SK-N-SH (cell line): ENCODE measurements around the gene BSN. TPM values are rescaled to one million over a fixed set of nuclear protein-coding genes. Genes with fewer than 3 reads are reported as not detected.

Experiments
- CTCF ChIA-PET: fragments of 300-600, 350-600 bp; formaldehyde crosslinking; extraction: SDS; loops from one replicate; lab custom pipeline; 2021; lab: Yijun Ruan, JAX
- POLR2A ChIA-PET: fragments of 350-600 bp; sonication (Branson Sonifier 250); formaldehyde crosslinking; extraction: SDS; loops from one replicate; lab custom pipeline; 2020; ENCODE audit warnings: antibody characterized with exemption, inconsistent platforms; lab: Yijun Ruan, JAX
- DNase-seq: peaks from one replicate; pipeline ENCODE4 v3.0.0; 2012
- H2AFZ ChIP-seq: fragments of 200-600 bp; sonication (generic); 2 replicates; pipeline ENCODE4 v1.8.1; 2016; ENCODE audit warnings: antibody characterized with exemption, mild to moderate bottlenecking, low read depth
- H3F3A ChIP-seq: fragments of 200-600 bp; sonication (generic); replicated peaks from 2 replicates; pipeline ENCODE3; 2016; ENCODE audit warnings: antibody characterized with exemption, mild to moderate bottlenecking; ENCODE audit not compliant: insufficient read depth
- H3K27ac ChIP-seq, 2 experiments: fragments of 200-500 bp in 1 of 2; fragments of 200-600 bp in 1 of 2; sonication (Bioruptor generic) in 1 of 2; sonication (generic), shearing (Covaris generic) in 1 of 2; 2 replicates each; pipeline versions ENCODE4 v1.5.1 to v1.6.1; 2014 to 2016; ENCODE audit warnings: low read depth in 2 of 2, inconsistent platforms in 1 of 2, low read length in 1 of 2, mild to moderate bottlenecking in 1 of 2, mixed read lengths in 1 of 2
- H3K27me3 ChIP-seq: fragments of 200-600 bp; sonication (generic), shearing (Covaris generic); 2 replicates; pipeline ENCODE4 v1.6.1; 2016; ENCODE audit warnings: mixed run types; ENCODE audit not compliant: insufficient read depth
- H3K36me3 ChIP-seq, 2 experiments: fragments of 200-500 bp in 1 of 2; fragments of 200-600 bp in 1 of 2; sonication (Bioruptor generic) in 1 of 2; sonication (generic) in 1 of 2; replicated peaks in 1 of 2; 2 replicates each; pipeline versions ENCODE3 to v1.5.1; 2014 to 2016; ENCODE audit warnings: low read length in 1 of 2, mild to moderate bottlenecking in 1 of 2; ENCODE audit not compliant: insufficient read depth in 2 of 2, control insufficient read depth in 1 of 2
- H3K4me1 ChIP-seq, 2 experiments: fragments of 200-500 bp in 1 of 2; fragments of 200-600 bp in 1 of 2; sonication (Bioruptor generic) in 1 of 2; sonication (generic), shearing (Covaris generic) in 1 of 2; 2 replicates each; pipeline versions ENCODE4 v1.5.1 to v1.6.1; 2014 to 2016; ENCODE audit warnings: low read depth in 1 of 2, low read length in 1 of 2, mixed run types in 1 of 2; ENCODE audit not compliant: insufficient read depth in 2 of 2, control insufficient read depth in 1 of 2
- H3K4me2 ChIP-seq: fragments of 200-600 bp; sonication (generic), shearing (Covaris generic); 2 replicates; pipeline ENCODE4 v1.6.1; 2017; ENCODE audit warnings: mixed run types
- H3K4me3 ChIP-seq, 2 experiments: fragments of 200-500 bp in 1 of 2; fragments of 200-600 bp in 1 of 2; sonication (Bioruptor generic) in 1 of 2; sonication (generic), shearing (Covaris generic) in 1 of 2; 2 replicates each; pipeline versions ENCODE4 v1.5.1 to v1.8.1; 2014 to 2016; ENCODE audit warnings: low read depth in 2 of 2, inconsistent platforms in 1 of 2, low read length in 1 of 2, mild to moderate bottlenecking in 1 of 2, mixed read lengths in 1 of 2, moderate library complexity in 1 of 2
- H3K79me2 ChIP-seq: fragments of 200-600 bp; sonication (generic); 2 replicates; pipeline ENCODE4 v1.8.1; 2017; ENCODE audit warnings: mild to moderate bottlenecking; ENCODE audit not compliant: insufficient read depth
- H3K9ac ChIP-seq: fragments of 200-600 bp; sonication (generic); 2 replicates; pipeline ENCODE4 v1.6.1; 2017; ENCODE audit warnings: mixed run types
- H3K9me2 ChIP-seq: fragments of 200-600 bp; sonication (generic); 2 replicates; pipeline ENCODE4 v1.6.1; 2017; ENCODE audit warnings: mixed run types
- H3K9me3 ChIP-seq: fragments of 200-600 bp; sonication (generic); 2 replicates; pipeline ENCODE4 v1.6.1; 2017; ENCODE audit warnings: mixed run types, mild to moderate bottlenecking, moderate library complexity
- H4K20me1 ChIP-seq: fragments of 200-600 bp; sonication (generic); 2 replicates; pipeline ENCODE4 v1.6.1; 2017; ENCODE audit warnings: mild to moderate bottlenecking, mixed run types; ENCODE audit not compliant: insufficient read depth
- ELF1 ChIP-seq: IDR thresholded peaks from 2 replicates; pipeline ENCODE4 v1.4.0; 2012
- EP300 ChIP-seq, 2 experiments: IDR thresholded peaks; 2 replicates each; pipeline versions ENCODE4 v1.4.0 to v1.6.1; 2012; ENCODE audit warnings: borderline replicate concordance in 1 of 2, low read depth in 1 of 2, low read length in 1 of 2
- EZH2phosphoT487 ChIP-seq: fragments of 200-600 bp; sonication (generic); IDR thresholded peaks from 2 replicates; pipeline ENCODE4 v1.6.1; 2017; ENCODE audit warnings: low read depth, mixed run types, mild to moderate bottlenecking, antibody characterized with exemption, moderate library complexity, borderline replicate concordance
- FOSL2 ChIP-seq: IDR thresholded peaks from 2 replicates; pipeline ENCODE4 v1.4.0; 2012; ENCODE audit warnings: low read depth, mild to moderate bottlenecking, moderate library complexity, borderline replicate concordance
- FOXJ3 ChIP-seq: sonication (generic); formaldehyde crosslinking; IDR thresholded peaks from 2 replicates; pipeline ENCODE4 v1.5.1; 2020; ENCODE audit warnings: mild to moderate bottlenecking, missing genetic modification reagents
- FOXM1 ChIP-seq: IDR thresholded peaks from 2 replicates; pipeline ENCODE4 v1.4.0; 2012; ENCODE audit warnings: low read depth, mild to moderate bottlenecking
- GATA2 ChIP-seq: sonication (generic); formaldehyde crosslinking; IDR thresholded peaks from 2 replicates; pipeline ENCODE4 v1.5.0; 2020; ENCODE audit warnings: mild to moderate bottlenecking, missing genetic modification reagents
- MEF2A ChIP-seq: IDR thresholded peaks from 2 replicates; pipeline ENCODE4 v1.4.0; 2012; ENCODE audit warnings: low read depth, borderline replicate concordance
- NRF1 ChIP-seq: IDR thresholded peaks from 2 replicates; pipeline ENCODE4 v1.6.1; 2012; ENCODE audit warnings: low read depth, mild to moderate bottlenecking, low read length
- RAD21 ChIP-seq: IDR thresholded peaks from 2 replicates; pipeline ENCODE4 v1.6.1; 2012; ENCODE audit warnings: mild to moderate bottlenecking, low read length
- RFX5 ChIP-seq: IDR thresholded peaks from 2 replicates; pipeline ENCODE4 v1.6.1; 2012; ENCODE audit warnings: mild to moderate bottlenecking, improper control_type of control experiment, low read length
- RXRA ChIP-seq: IDR thresholded peaks from 2 replicates; pipeline ENCODE4 v1.4.0; 2012; ENCODE audit warnings: low read depth, mild to moderate bottlenecking, borderline replicate concordance
- SIN3A ChIP-seq: IDR thresholded peaks from 2 replicates; pipeline ENCODE4 v1.6.1; 2012; ENCODE audit warnings: low read depth, mild to moderate bottlenecking, low read length, moderate library complexity, borderline replicate concordance
- TAF1 ChIP-seq: IDR thresholded peaks from 2 replicates; pipeline ENCODE4 v1.6.1; 2012; ENCODE audit warnings: low read depth, mild to moderate bottlenecking, low read length, moderate library complexity, borderline replicate concordance
- YY1 ChIP-seq: IDR thresholded peaks from 2 replicates; pipeline ENCODE4 v1.4.0; 2012; ENCODE audit warnings: low read depth, mild to moderate bottlenecking
- WGBS: methylation state at CpG from one replicate; pipeline ENCODE4 v1.1.6; 2017; ENCODE audit warnings: low lambda C conversion rate; 5-methylcytosine and 5-hydroxymethylcytosine counted together
- polyA plus RNA-seq, 3 experiments: library from polyadenylated mRNA; depleted of rRNA; stranded (reverse); fragments of >200 nt; gene quantifications; 2 replicates each; pipeline ENCODE4 v1.2.3, GENCODE V29; 2012
- TF ChIP-seq, protein P1 (sequence below): IDR thresholded peaks from 2 replicates; pipeline ENCODE4 v1.6.1; 2012; ENCODE audit warnings: mild to moderate bottlenecking, low read depth, low read length, moderate library complexity
- TF ChIP-seq, protein P2 (sequence below): IDR thresholded peaks from 2 replicates; pipeline ENCODE4 v1.4.0; 2012; ENCODE audit warnings: low read depth, borderline replicate concordance
- TF ChIP-seq, protein P3 (sequence below): fragments of 150-350 bp; IDR thresholded peaks from 2 replicates; pipeline ENCODE4 v1.6.1; 2017; ENCODE audit warnings: antibody characterized with exemption, low read length, low read depth, borderline replicate concordance

Gene BSN
- polyA plus RNA-seq, 1 of the 3 experiments (the other 2 are of a cell fraction) = 0.07 TPM

GRCh38 chr3:49530701-49531100 is 23.6 kb upstream of the BSN start:
- TF ChIP-seq RFX5 = no peak
- no peak for TF ChIP-seq GATA2 (CRISPR knock-in tag)
- no peak for TF ChIP-seq EZH2phosphoT487
- TF ChIP-seq, protein P1, sequence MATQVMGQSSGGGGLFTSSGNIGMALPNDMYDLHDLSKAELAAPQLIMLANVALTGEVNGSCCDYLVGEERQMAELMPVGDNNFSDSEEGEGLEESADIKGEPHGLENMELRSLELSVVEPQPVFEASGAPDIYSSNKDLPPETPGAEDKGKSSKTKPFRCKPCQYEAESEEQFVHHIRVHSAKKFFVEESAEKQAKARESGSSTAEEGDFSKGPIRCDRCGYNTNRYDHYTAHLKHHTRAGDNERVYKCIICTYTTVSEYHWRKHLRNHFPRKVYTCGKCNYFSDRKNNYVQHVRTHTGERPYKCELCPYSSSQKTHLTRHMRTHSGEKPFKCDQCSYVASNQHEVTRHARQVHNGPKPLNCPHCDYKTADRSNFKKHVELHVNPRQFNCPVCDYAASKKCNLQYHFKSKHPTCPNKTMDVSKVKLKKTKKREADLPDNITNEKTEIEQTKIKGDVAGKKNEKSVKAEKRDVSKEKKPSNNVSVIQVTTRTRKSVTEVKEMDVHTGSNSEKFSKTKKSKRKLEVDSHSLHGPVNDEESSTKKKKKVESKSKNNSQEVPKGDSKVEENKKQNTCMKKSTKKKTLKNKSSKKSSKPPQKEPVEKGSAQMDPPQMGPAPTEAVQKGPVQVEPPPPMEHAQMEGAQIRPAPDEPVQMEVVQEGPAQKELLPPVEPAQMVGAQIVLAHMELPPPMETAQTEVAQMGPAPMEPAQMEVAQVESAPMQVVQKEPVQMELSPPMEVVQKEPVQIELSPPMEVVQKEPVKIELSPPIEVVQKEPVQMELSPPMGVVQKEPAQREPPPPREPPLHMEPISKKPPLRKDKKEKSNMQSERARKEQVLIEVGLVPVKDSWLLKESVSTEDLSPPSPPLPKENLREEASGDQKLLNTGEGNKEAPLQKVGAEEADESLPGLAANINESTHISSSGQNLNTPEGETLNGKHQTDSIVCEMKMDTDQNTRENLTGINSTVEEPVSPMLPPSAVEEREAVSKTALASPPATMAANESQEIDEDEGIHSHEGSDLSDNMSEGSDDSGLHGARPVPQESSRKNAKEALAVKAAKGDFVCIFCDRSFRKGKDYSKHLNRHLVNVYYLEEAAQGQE = no peak
- TF ChIP-seq MEF2A = no peak
- TF ChIP-seq NRF1 = no peak
- TF ChIP-seq FOXM1 = no peak
- TF ChIP-seq FOSL2 = no peak
- no peak for TF ChIP-seq SIN3A
- TF ChIP-seq, protein P2, sequence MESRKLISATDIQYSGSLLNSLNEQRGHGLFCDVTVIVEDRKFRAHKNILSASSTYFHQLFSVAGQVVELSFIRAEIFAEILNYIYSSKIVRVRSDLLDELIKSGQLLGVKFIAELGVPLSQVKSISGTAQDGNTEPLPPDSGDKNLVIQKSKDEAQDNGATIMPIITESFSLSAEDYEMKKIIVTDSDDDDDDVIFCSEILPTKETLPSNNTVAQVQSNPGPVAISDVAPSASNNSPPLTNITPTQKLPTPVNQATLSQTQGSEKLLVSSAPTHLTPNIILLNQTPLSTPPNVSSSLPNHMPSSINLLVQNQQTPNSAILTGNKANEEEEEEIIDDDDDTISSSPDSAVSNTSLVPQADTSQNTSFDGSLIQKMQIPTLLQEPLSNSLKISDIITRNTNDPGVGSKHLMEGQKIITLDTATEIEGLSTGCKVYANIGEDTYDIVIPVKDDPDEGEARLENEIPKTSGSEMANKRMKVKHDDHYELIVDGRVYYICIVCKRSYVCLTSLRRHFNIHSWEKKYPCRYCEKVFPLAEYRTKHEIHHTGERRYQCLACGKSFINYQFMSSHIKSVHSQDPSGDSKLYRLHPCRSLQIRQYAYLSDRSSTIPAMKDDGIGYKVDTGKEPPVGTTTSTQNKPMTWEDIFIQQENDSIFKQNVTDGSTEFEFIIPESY = no peak
- no peak for TF ChIP-seq YY1
- no peak for TF ChIP-seq TAF1
- TF ChIP-seq, protein P3, sequence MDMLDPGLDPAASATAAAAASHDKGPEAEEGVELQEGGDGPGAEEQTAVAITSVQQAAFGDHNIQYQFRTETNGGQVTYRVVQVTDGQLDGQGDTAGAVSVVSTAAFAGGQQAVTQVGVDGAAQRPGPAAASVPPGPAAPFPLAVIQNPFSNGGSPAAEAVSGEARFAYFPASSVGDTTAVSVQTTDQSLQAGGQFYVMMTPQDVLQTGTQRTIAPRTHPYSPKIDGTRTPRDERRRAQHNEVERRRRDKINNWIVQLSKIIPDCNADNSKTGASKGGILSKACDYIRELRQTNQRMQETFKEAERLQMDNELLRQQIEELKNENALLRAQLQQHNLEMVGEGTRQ = no peak
- TF ChIP-seq EP300 (IDR thresholded peaks at IDR 0.05; ENCODE audit: borderline replicate concordance in 1 of 2, low read depth in 1 of 2, low read length in 1 of 2) = no peak
- TF ChIP-seq FOXJ3 (CRISPR knock-in tag) = no peak
- no peak for TF ChIP-seq RAD21
- TF ChIP-seq ELF1 = no peak
- TF ChIP-seq RXRA = no peak
- H3K4me2 ChIP-seq = no peak overlapping the region
- peaks cover 5 to 36% of the 10 kb centered on the region in 2 experiments for H3K36me3 ChIP-seq
- DNase-seq = no peak
- CTCF ChIA-PET = interaction anchor here (1.2 to 1.6 kb wide), 2 partner anchors 8 to 12 kb away, joined by 4 to 7 read pairs; no protein-coding TSS in a partner anchor
- 98% methylated on average over 7 of the region's 8 CpGs for WGBS
- no peak overlapping the region for H3K9ac ChIP-seq
- no peaks in the 10 kb centered on the region for H3F3A ChIP-seq
- H2AFZ ChIP-seq = no peak overlapping the region
- no peaks in the 10 kb centered on the region for H3K27me3 ChIP-seq
- peaks cover 0 to 12% of the 10 kb centered on the region in 2 experiments; a peak in 1 of 4 replicates for H3K4me1 ChIP-seq
- H3K9me2 ChIP-seq = no peaks in the 10 kb centered on the region
- POLR2A ChIA-PET = no interaction called here
- H3K9me3 ChIP-seq = no peaks in the 10 kb centered on the region
- no peaks in the 10 kb centered on the region; the same call in 1 of the 2 replicates for H3K79me2 ChIP-seq
- H3K4me3 ChIP-seq = no peak overlapping the region
- H3K27ac ChIP-seq = no peak overlapping the region
- H4K20me1 ChIP-seq = no peaks in the 10 kb centered on the region
